GM21786 (cell line): Measurements from ENCODE around the gene TSSK3.

Experiments
- ATAC-seq: cut with Tn5 transposase; IDR thresholded peaks from one replicate; pipeline ENCODE4 v1.9.1; 2021; ENCODE audit not compliant: unreplicated experiment

The TSSK3 gene, protein sequence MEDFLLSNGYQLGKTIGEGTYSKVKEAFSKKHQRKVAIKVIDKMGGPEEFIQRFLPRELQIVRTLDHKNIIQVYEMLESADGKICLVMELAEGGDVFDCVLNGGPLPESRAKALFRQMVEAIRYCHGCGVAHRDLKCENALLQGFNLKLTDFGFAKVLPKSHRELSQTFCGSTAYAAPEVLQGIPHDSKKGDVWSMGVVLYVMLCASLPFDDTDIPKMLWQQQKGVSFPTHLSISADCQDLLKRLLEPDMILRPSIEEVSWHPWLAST

GRCh38 chr1:32362474-32363313 is at the start of gene TSSK3, which contains the start of gene FAM229A:
TSSK3 (plus strand) TSS chr1:32362539; CDS start chr1:32362702, 163 bp downstream.
FAM229A (minus strand) TSS chr1:32362485; CDS start chr1:32362091, 394 bp downstream.
- ATAC-seq, result no peak

DNA sequence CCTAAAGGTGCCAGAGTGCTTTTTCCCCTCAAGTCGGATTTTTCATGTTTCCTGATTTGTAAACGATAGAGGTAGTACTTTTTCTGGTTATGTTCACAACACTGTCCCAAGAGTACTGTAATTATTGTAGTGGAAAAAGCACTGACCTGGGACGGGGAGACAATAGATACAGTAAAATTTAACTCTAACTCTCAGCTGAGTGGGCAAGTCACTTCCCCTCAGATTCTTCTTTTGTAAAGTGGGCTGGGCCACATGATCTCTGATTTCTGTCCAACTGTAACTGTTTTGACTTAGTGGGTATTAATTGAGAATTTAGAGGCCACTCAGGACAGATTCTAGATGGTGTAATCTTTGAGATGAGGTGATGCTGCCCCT is 45.4 kb upstream of the TSSK3 start:
- no peak for ATAC-seq

GRCh38 chr1:32318127-32318869 is 44.0 kb upstream of the TSSK3 start:
- ATAC-seq, result no peak

- ATAC-seq, result no peak
Measured at GRCh38 chr1:32321712-32322291, 40.5 kb upstream of the TSSK3 start.

DNA sequence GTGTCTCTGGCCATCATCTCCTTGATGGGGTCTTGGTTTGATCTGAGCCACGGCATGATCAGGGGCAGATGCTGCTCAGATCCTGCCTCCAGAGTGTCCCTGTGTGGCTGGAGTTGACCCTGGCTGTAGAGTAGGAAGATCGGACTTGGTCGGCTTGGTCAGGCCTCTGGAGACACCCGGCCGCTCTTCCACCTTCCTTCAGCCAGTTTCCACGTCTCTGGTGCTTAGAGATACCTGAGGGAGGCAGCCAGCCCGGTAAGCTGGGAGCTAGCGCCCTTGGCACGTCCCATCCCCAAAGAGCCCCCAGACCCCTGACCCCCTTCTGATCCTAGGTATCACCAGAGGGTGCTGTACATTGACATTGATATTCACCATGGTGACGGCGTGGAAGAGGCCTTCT is 35.1 kb upstream of the TSSK3 start:
- no peak for ATAC-seq

DNA sequence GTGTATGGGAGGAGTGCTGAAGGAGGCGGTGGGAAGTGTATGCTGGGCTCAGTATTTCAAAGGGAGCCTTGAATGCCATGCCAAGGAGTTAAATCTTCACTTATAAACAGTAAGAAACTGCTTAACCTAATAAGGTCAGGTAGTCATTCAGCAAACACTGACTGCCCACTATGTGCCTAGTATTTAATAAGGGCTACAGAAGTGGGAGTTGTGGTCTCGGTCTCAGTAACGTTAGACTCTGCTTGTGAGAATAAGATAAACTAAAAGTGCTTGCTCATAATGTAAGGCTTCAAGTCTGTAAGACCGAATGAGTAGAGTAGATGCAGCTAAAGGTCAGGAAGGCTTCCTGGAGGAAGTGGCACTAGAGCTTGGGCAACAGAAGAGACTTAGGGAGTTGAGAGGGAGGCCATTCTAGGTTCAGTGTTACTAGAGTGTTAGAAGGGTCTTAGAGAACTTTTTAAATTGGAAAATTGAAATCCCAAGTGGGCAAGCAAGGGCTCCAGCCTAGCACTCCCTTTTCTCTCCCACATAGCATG is 32.3 kb upstream of the TSSK3 start:
- no peak for ATAC-seq

DNA sequence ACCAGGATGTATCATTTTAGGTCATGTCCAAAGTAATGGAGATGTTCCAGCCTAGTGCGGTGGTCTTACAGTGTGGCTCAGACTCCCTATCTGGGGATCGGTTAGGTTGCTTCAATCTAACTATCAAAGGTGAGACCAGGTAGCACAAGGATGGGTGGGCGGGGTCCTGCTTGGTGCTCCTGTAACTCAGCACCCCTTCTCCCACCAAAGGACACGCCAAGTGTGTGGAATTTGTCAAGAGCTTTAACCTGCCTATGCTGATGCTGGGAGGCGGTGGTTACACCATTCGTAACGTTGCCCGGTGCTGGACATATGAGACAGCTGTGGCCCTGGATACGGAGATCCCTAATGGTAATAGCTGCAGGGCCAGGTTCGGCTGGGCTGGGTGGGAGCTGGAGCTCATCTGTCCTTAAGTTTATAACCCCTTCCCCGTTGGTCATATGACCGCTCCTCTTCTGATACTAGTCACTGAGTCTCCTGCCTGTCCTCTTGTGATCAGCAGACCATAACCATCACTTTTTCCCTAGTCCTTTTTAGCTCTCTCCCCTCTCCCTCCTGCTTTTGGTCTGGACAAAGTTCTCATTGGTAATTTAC is 31.7 kb upstream of the TSSK3 start:
- ATAC-seq, result no peak

DNA sequence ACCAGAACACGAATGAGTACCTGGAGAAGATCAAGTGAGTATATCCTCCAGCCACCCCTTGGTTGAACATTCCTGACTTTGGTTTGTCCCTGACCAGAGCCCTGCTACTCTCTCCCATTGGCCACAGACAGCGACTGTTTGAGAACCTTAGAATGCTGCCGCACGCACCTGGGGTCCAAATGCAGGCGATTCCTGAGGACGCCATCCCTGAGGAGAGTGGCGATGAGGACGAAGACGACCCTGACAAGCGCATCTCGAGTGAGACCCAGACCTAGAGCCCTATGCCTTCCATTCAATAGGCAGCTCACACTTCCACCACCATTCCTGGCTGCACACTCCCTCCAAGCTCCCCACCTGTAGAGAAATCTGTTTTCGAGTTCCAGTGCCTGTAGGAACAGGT is 30.8 kb upstream of the TSSK3 start:
- no peak for ATAC-seq

DNA sequence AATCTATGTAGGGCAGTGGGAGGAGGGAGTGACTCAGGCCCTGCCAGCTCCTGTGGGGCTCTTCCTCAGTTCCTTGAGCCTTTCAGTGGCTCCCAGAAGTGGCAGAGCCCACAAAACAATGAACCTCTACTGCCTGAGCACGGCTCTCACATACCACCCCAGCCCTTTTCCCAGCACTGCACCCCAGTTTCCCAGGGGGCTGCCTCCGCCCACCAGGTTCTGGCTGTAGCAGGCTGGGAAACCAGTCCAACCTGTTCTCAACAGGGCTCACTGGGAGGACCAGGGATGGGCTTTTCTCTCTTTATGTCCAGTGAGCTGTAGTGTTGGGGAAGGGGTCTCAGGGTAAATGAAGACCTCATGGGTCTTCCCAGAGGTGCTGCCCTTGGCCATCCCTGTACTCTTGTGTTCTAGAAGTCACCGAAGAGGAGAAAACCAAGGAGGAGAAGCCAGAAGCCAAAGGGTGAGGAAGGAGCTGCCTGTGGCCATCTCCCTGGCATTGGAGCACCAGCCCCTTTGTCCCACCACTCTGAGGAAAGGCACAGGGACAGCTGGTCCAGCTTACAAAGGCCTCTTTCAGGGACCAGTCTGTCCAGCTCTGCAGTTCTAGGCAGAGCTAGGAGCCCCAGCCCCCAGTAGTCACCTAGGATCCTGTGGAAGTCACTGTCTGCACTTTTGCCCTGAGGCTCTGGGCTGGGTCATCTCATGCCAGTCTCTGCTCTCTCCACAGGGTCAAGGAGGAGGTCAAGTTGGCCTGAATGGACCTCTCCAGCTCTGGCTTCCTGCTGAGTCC is 29.9 kb upstream of the TSSK3 start:
- ATAC-seq, result no peak

- ATAC-seq, result no peak
Measured at GRCh38 chr1:32333251-32333963, 28.9 kb upstream of the TSSK3 start.

DNA sequence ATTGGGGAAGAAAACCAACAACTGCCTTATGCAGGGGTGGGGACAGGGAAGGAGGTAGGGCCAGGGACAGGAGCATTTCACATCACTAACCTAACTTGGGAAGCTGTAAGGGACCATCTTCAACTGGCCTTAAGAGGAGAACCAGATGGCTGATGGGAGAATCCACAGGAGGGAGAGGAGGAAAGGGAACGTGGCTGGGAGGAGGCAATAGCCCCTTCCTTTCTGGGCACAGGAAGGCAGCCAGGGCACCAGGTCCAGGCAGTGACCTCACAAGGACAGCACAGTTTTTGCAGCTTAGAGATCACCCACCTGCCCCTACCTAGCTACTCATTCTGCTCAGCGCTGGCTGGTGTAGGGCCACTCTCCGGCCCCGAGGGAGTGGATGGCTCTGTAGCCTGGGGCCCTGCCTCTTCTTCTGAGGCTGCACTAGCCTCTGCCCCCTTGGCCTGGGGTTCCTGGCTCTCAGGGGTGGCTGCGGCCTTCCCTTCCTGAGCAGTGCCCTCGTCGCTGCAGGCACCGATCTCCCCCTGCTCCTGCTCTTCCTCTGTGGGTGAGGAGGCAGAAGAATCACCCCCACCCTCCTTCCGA is 28.0 kb upstream of the TSSK3 start:
- ATAC-seq, result no peak

DNA sequence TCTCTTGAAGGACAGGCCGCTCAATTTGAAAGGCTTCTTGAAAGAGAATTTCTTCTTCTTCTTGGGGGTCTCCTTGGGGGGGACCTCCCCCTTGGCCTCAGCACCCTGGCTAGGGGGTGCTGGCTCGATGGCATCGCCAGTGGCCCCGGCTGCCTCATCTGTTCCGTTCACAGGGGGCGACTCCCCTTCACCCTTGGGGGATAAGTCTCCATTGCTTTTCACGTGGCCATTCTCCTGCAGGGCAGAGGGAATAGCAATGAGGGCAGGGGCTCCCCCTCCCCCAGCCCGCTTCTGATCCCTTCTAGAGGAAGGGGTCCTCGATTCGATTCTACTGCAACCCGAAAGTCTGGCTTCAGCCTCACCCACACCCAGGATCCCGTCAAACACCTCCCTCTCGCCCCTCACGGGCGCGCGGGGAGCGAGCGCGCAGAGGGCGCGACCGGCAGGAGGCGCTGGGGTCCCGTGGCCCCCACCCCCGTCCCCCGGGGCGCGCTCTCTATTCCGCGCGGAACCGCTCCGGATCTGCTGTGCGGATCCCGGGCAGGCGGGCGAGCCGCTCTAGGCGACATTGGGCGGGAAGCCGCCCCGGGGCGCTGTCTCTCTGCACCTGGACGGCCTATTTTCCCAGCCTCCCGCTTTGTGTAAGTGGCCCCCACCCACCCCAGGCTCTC is 27.3 kb upstream of the TSSK3 start:
- no peak for ATAC-seq

GRCh38 chr1:32335535-32335789 is 26.9 kb upstream of the TSSK3 start:
- ATAC-seq, result no peak

- ATAC-seq, result peak; percentile 24
Measured at GRCh38 chr1:32335790-32336590, 26.3 kb upstream of the TSSK3 start, which contains the start of gene MARCKSL1. MARCKSL1 (minus strand) TSS chr1:32336233; CDS start chr1:32336033, 200 bp downstream.

- no peak for ATAC-seq
Measured at GRCh38 chr1:32336591-32336932, 25.8 kb upstream of the TSSK3 start.

- ATAC-seq, result peak; percentile 36
Measured at GRCh38 chr1:32336963-32337675, 25.2 kb upstream of the TSSK3 start.
